ENCODE results near the gene TSPAN18. TPM values are rescaled to one million over a fixed set of nuclear protein-coding genes. Genes with fewer than 3 reads are reported as not detected.

TSPAN18 gene
- total and polyA plus RNA-seq, 2 experiments from 2014 or later = 9.5 to 21.5 TPM

DNA sequence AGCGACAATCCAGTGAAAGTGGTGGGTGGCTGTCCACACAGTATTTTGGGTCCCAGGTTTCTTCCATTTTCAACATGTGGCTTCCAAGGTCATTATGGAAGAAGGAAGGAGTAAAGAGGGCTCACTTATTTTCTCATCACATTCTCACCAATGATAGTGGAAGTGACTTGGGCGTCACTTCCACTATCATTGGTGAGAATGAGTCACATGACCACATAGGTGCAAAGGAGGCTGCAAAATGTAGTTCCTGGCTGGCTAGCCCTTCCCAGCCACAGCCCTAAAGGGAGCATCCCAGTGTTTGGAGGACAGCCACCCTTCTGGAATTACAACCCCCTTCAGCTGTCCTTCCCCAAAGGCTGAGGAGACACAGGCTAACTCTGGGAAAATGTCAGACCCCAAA is 95.6 kb downstream of the TSPAN18 start:
- no peak overlapping the region for H3K4me2 ChIP-seq
- no peaks in the 10 kb centered on the region for H3K36me3 ChIP-seq (replicated peaks; ENCODE audit: insufficient read depth, low read depth)
- no peaks in the 10 kb centered on the region for H3K9me3 ChIP-seq (ENCODE audit: low read depth)
- H3K79me2 ChIP-seq = no peaks in the 10 kb centered on the region
- no peak overlapping the region for H2AFZ ChIP-seq
- H3K4me1 ChIP-seq (ENCODE audit: insufficient read depth) = peaks cover 8% of the 10 kb centered on the region
- H3K4me3 ChIP-seq = no peak overlapping the region
- H3K27me3 ChIP-seq = no peaks in the 10 kb centered on the region
- no peaks in the 10 kb centered on the region for H4K20me1 ChIP-seq (ENCODE audit: insufficient read depth, poor library complexity, severe bottlenecking)
- no peak for DNase-seq (ENCODE audit: low spot score)
- no peaks in the 10 kb centered on the region for H3K9me2 ChIP-seq (replicated peaks; ENCODE audit: insufficient read depth)
- H3K27ac ChIP-seq = no peak overlapping the region
- TF ChIP-seq EZH2 (IDR thresholded peaks at IDR 0.05; ENCODE audit: borderline replicate concordance) = no peak
- TF ChIP-seq, protein P1, sequence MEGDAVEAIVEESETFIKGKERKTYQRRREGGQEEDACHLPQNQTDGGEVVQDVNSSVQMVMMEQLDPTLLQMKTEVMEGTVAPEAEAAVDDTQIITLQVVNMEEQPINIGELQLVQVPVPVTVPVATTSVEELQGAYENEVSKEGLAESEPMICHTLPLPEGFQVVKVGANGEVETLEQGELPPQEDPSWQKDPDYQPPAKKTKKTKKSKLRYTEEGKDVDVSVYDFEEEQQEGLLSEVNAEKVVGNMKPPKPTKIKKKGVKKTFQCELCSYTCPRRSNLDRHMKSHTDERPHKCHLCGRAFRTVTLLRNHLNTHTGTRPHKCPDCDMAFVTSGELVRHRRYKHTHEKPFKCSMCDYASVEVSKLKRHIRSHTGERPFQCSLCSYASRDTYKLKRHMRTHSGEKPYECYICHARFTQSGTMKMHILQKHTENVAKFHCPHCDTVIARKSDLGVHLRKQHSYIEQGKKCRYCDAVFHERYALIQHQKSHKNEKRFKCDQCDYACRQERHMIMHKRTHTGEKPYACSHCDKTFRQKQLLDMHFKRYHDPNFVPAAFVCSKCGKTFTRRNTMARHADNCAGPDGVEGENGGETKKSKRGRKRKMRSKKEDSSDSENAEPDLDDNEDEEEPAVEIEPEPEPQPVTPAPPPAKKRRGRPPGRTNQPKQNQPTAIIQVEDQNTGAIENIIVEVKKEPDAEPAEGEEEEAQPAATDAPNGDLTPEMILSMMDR (IDR thresholded peaks at IDR 0.05; ENCODE audit: poor library complexity) = no peak
- TF ChIP-seq EZH2phosphoT487 (IDR thresholded peaks at IDR 0.05; ENCODE audit: low read depth, severe bottlenecking, unreplicated experiment) = no peak
- WGBS (ENCODE audit: low lambda C conversion rate, missing lambda C conversion rate) = 50% methylated on average over 2 of the region's 2 CpGs

- Histone ChIP-seq H3K79me2 (no peaks in the 10 kb centered on the region), H3K4me3 (no peak overlapping the region), H3K27ac (no peak overlapping the region), H3K4me1 (ENCODE audit: insufficient read depth) (peaks cover 8% of the 10 kb centered on the region), H3K27me3 (no peaks in the 10 kb centered on the region), H3K9me2 (replicated peaks; ENCODE audit: insufficient read depth) (no peaks in the 10 kb centered on the region), H2AFZ (no peak overlapping the region), H3K36me3 (replicated peaks; ENCODE audit: insufficient read depth, low read depth) (no peaks in the 10 kb centered on the region), H3K9me3 (ENCODE audit: low read depth) (no peaks in the 10 kb centered on the region), H4K20me1 (ENCODE audit: insufficient read depth, poor library complexity, severe bottlenecking) (no peaks in the 10 kb centered on the region), H3K4me2 (no peak overlapping the region)
- WGBS (ENCODE audit: low lambda C conversion rate, missing lambda C conversion rate) = 68% methylated on average over 9 of the region's 9 CpGs
- TF ChIP-seq EZH2 (IDR thresholded peaks at IDR 0.05; ENCODE audit: borderline replicate concordance) (no peak), EZH2phosphoT487 (IDR thresholded peaks at IDR 0.05; ENCODE audit: low read depth, severe bottlenecking, unreplicated experiment) (no peak)
- TF ChIP-seq, protein P1 (IDR thresholded peaks at IDR 0.05; ENCODE audit: poor library complexity) = peak; percentile 36
- peak; percentile 37 for DNase-seq (ENCODE audit: low spot score)
These were observed 96.2 kb downstream of the TSPAN18 start for GRCh38 chr11:44823006-44823405.

DNA sequence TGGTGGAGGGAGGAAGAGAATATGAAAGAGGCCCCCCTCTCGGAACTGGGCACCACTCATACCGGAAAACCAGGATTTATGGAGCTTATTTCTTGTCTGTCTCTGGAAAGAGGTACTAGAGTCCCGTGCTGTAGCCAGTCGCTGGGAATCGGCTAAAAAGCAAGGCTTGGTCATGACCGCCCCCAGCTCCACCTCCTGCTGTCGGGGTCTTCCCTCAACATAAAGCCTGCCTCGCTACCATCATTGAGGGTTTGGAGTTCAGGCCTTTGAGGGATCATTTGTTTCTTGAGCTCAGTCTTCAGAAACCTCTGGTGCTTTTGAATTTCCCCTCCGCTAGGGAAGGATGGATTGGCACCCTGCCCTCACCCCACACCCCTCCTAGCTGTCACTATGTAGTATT is 97.1 kb downstream of the TSPAN18 start:
- Histone ChIP-seq H3K27me3 (no peaks in the 10 kb centered on the region), H3K27ac (no peak overlapping the region), H3K36me3 (replicated peaks; ENCODE audit: insufficient read depth, low read depth) (no peaks in the 10 kb centered on the region), H3K79me2 (no peaks in the 10 kb centered on the region), H2AFZ (no peak overlapping the region), H3K4me2 (no peak overlapping the region), H4K20me1 (ENCODE audit: insufficient read depth, poor library complexity, severe bottlenecking) (no peaks in the 10 kb centered on the region), H3K9me2 (replicated peaks; ENCODE audit: insufficient read depth) (no peaks in the 10 kb centered on the region), H3K9me3 (ENCODE audit: low read depth) (no peaks in the 10 kb centered on the region), H3K4me3 (no peak overlapping the region), H3K4me1 (ENCODE audit: insufficient read depth) (peaks cover 8% of the 10 kb centered on the region)
- no peak for DNase-seq (ENCODE audit: low spot score)
- 68% methylated on average over 9 of the region's 9 CpGs for WGBS (ENCODE audit: low lambda C conversion rate, missing lambda C conversion rate)
- TF ChIP-seq, protein P1 (IDR thresholded peaks at IDR 0.05; ENCODE audit: poor library complexity) = no peak
- TF ChIP-seq EZH2phosphoT487 (IDR thresholded peaks at IDR 0.05; ENCODE audit: low read depth, severe bottlenecking, unreplicated experiment) = no peak
- TF ChIP-seq EZH2 (IDR thresholded peaks at IDR 0.05; ENCODE audit: borderline replicate concordance) = no peak

- WGBS (ENCODE audit: low lambda C conversion rate, missing lambda C conversion rate) = 34% methylated on average over 5 of the region's 5 CpGs
- Histone ChIP-seq H3K4me1 (ENCODE audit: insufficient read depth) (peaks cover 8% of the 10 kb centered on the region), H2AFZ (no peak overlapping the region), H3K27me3 (no peaks in the 10 kb centered on the region), H4K20me1 (ENCODE audit: insufficient read depth, poor library complexity, severe bottlenecking) (no peaks in the 10 kb centered on the region), H3K9me2 (replicated peaks; ENCODE audit: insufficient read depth) (no peaks in the 10 kb centered on the region), H3K27ac (no peak overlapping the region), H3K9me3 (ENCODE audit: low read depth) (no peaks in the 10 kb centered on the region), H3K4me3 (no peak overlapping the region), H3K79me2 (no peaks in the 10 kb centered on the region), H3K36me3 (replicated peaks; ENCODE audit: insufficient read depth, low read depth) (no peaks in the 10 kb centered on the region), H3K4me2 (no peak overlapping the region)
- DNase-seq (ENCODE audit: low spot score) = no peak
- TF ChIP-seq EZH2 (IDR thresholded peaks at IDR 0.05; ENCODE audit: borderline replicate concordance) (no peak), EZH2phosphoT487 (IDR thresholded peaks at IDR 0.05; ENCODE audit: low read depth, severe bottlenecking, unreplicated experiment) (no peak)
- TF ChIP-seq, protein P1 (IDR thresholded peaks at IDR 0.05; ENCODE audit: poor library complexity) = no peak
These were observed 97.5 kb downstream of the TSPAN18 start for GRCh38 chr11:44824300-44824704.
